SK-N-SH (cell line): Measurements from ENCODE around the gene PAX2. TPM values are rescaled to one million over a fixed set of nuclear protein-coding genes. Genes with fewer than 3 reads are reported as not detected.
A peak's percentile ranks its signal among the peaks of the same experiment; 100 is the strongest.

Experiments
- CTCF ChIA-PET: fragments of 300-600, 350-600 bp; formaldehyde crosslinking; extraction: SDS; loops from one replicate; lab custom pipeline; 2021; lab: Yijun Ruan, JAX
- POLR2A ChIA-PET: fragments of 350-600 bp; sonication (Branson Sonifier 250); formaldehyde crosslinking; extraction: SDS; loops from one replicate; lab custom pipeline; 2020; ENCODE audit warnings: antibody characterized with exemption, inconsistent platforms; lab: Yijun Ruan, JAX
- DNase-seq: peaks from one replicate; pipeline ENCODE4 v3.0.0; 2012
- H2AFZ ChIP-seq: fragments of 200-600 bp; sonication (generic); 2 replicates; pipeline ENCODE4 v1.8.1; 2016; ENCODE audit warnings: antibody characterized with exemption, mild to moderate bottlenecking, low read depth
- H3F3A ChIP-seq: fragments of 200-600 bp; sonication (generic); replicated peaks from 2 replicates; pipeline ENCODE3; 2016; ENCODE audit warnings: antibody characterized with exemption, mild to moderate bottlenecking; ENCODE audit not compliant: insufficient read depth
- H3K27ac ChIP-seq, 2 experiments: fragments of 200-500 bp in 1 of 2; fragments of 200-600 bp in 1 of 2; sonication (Bioruptor generic) in 1 of 2; sonication (generic), shearing (Covaris generic) in 1 of 2; 2 replicates each; pipeline versions ENCODE4 v1.5.1 to v1.6.1; 2014 to 2016; ENCODE audit warnings: low read depth in 2 of 2, inconsistent platforms in 1 of 2, low read length in 1 of 2, mild to moderate bottlenecking in 1 of 2, mixed read lengths in 1 of 2
- H3K27me3 ChIP-seq: fragments of 200-600 bp; sonication (generic), shearing (Covaris generic); 2 replicates; pipeline ENCODE4 v1.6.1; 2016; ENCODE audit warnings: mixed run types; ENCODE audit not compliant: insufficient read depth
- H3K36me3 ChIP-seq, 2 experiments: fragments of 200-500 bp in 1 of 2; fragments of 200-600 bp in 1 of 2; sonication (Bioruptor generic) in 1 of 2; sonication (generic) in 1 of 2; replicated peaks in 1 of 2; 2 replicates each; pipeline versions ENCODE3 to v1.5.1; 2014 to 2016; ENCODE audit warnings: low read length in 1 of 2, mild to moderate bottlenecking in 1 of 2; ENCODE audit not compliant: insufficient read depth in 2 of 2, control insufficient read depth in 1 of 2
- H3K4me1 ChIP-seq, 2 experiments: fragments of 200-500 bp in 1 of 2; fragments of 200-600 bp in 1 of 2; sonication (Bioruptor generic) in 1 of 2; sonication (generic), shearing (Covaris generic) in 1 of 2; 2 replicates each; pipeline versions ENCODE4 v1.5.1 to v1.6.1; 2014 to 2016; ENCODE audit warnings: low read depth in 1 of 2, low read length in 1 of 2, mixed run types in 1 of 2; ENCODE audit not compliant: insufficient read depth in 2 of 2, control insufficient read depth in 1 of 2
- H3K4me2 ChIP-seq: fragments of 200-600 bp; sonication (generic), shearing (Covaris generic); 2 replicates; pipeline ENCODE4 v1.6.1; 2017; ENCODE audit warnings: mixed run types
- H3K4me3 ChIP-seq, 2 experiments: fragments of 200-500 bp in 1 of 2; fragments of 200-600 bp in 1 of 2; sonication (Bioruptor generic) in 1 of 2; sonication (generic), shearing (Covaris generic) in 1 of 2; 2 replicates each; pipeline versions ENCODE4 v1.5.1 to v1.8.1; 2014 to 2016; ENCODE audit warnings: low read depth in 2 of 2, inconsistent platforms in 1 of 2, low read length in 1 of 2, mild to moderate bottlenecking in 1 of 2, mixed read lengths in 1 of 2, moderate library complexity in 1 of 2
- H3K79me2 ChIP-seq: fragments of 200-600 bp; sonication (generic); 2 replicates; pipeline ENCODE4 v1.8.1; 2017; ENCODE audit warnings: mild to moderate bottlenecking; ENCODE audit not compliant: insufficient read depth
- H3K9ac ChIP-seq: fragments of 200-600 bp; sonication (generic); 2 replicates; pipeline ENCODE4 v1.6.1; 2017; ENCODE audit warnings: mixed run types
- H3K9me2 ChIP-seq: fragments of 200-600 bp; sonication (generic); 2 replicates; pipeline ENCODE4 v1.6.1; 2017; ENCODE audit warnings: mixed run types
- H3K9me3 ChIP-seq: fragments of 200-600 bp; sonication (generic); 2 replicates; pipeline ENCODE4 v1.6.1; 2017; ENCODE audit warnings: mixed run types, mild to moderate bottlenecking, moderate library complexity
- H4K20me1 ChIP-seq: fragments of 200-600 bp; sonication (generic); 2 replicates; pipeline ENCODE4 v1.6.1; 2017; ENCODE audit warnings: mild to moderate bottlenecking, mixed run types; ENCODE audit not compliant: insufficient read depth
- CHD2 ChIP-seq: fragments of 150-350 bp; IDR thresholded peaks from 2 replicates; pipeline ENCODE4 v1.6.1; 2018; ENCODE audit warnings: low read length; ENCODE audit not compliant: partially characterized antibody
- ELF1 ChIP-seq: IDR thresholded peaks from 2 replicates; pipeline ENCODE4 v1.4.0; 2012
- EZH2phosphoT487 ChIP-seq: fragments of 200-600 bp; sonication (generic); IDR thresholded peaks from 2 replicates; pipeline ENCODE4 v1.6.1; 2017; ENCODE audit warnings: low read depth, mixed run types, mild to moderate bottlenecking, antibody characterized with exemption, moderate library complexity, borderline replicate concordance
- FOSL2 ChIP-seq: IDR thresholded peaks from 2 replicates; pipeline ENCODE4 v1.4.0; 2012; ENCODE audit warnings: low read depth, mild to moderate bottlenecking, moderate library complexity, borderline replicate concordance
- GATA2 ChIP-seq: sonication (generic); formaldehyde crosslinking; IDR thresholded peaks from 2 replicates; pipeline ENCODE4 v1.5.0; 2020; ENCODE audit warnings: mild to moderate bottlenecking, missing genetic modification reagents
- IRF3 ChIP-seq: fragments of 150-350 bp; IDR thresholded peaks from 2 replicates; pipeline ENCODE4 v1.6.1; 2016; ENCODE audit warnings: mild to moderate bottlenecking, low read depth, low read length
- RAD21 ChIP-seq: IDR thresholded peaks from 2 replicates; pipeline ENCODE4 v1.6.1; 2012; ENCODE audit warnings: mild to moderate bottlenecking, low read length
- RXRA ChIP-seq: IDR thresholded peaks from 2 replicates; pipeline ENCODE4 v1.4.0; 2012; ENCODE audit warnings: low read depth, mild to moderate bottlenecking, borderline replicate concordance
- SMC3 ChIP-seq: IDR thresholded peaks from 2 replicates; pipeline ENCODE4 v1.6.1; 2012; ENCODE audit warnings: low read depth, low read length, improper control_type of control experiment
- WGBS: methylation state at CpG from one replicate; pipeline ENCODE4 v1.1.6; 2017; ENCODE audit warnings: low lambda C conversion rate; 5-methylcytosine and 5-hydroxymethylcytosine counted together
- polyA plus RNA-seq, 3 experiments: library from polyadenylated mRNA; depleted of rRNA; stranded (reverse); fragments of >200 nt; gene quantifications; 2 replicates each; pipeline ENCODE4 v1.2.3, GENCODE V29; 2012

The PAX2 gene
- polyA plus RNA-seq, 1 of the 3 experiments (the other 2 are of a cell fraction): not detected

GRCh38 chr10:100826983-100827818, 81.8 kb downstream of the PAX2 start:
- Histone ChIP-seq H3K4me2 (peak overlapping the region; percentile 71), H3K27ac (no peak overlapping the region), H3K9me2 (no peaks in the 10 kb centered on the region), H3K27me3 (peaks cover 68% of the 10 kb centered on the region), H3F3A (no peaks in the 10 kb centered on the region), H3K79me2 (no peaks in the 10 kb centered on the region), H3K9ac (no peak overlapping the region), H4K20me1 (no peaks in the 10 kb centered on the region), H3K9me3 (no peaks in the 10 kb centered on the region), H3K4me3 (peak overlapping the region in 1 of 2 experiments; percentile 38; a peak in 1 of 4 replicates), H3K4me1 (peaks cover 0 to 17% of the 10 kb centered on the region in 2 experiments; a peak in 1 of 4 replicates), H2AFZ (no peak overlapping the region), H3K36me3 (no peaks in the 10 kb centered on the region)
- no peak for TF ChIP-seq GATA2 (CRISPR knock-in tag)
- TF ChIP-seq EZH2phosphoT487: peak; percentile 53; the same call in 1 of the 2 replicates
- peak; percentile 33; the same call in 1 of the 2 replicates for TF ChIP-seq RAD21
- 3% methylated on average over 30 of the region's 68 CpGs for WGBS
- CTCF ChIA-PET: interaction anchor here (0.5 to 4.0 kb wide), 24 partner anchors 11 to 327 kb away, joined by 3 to 37 read pairs (median 4); no protein-coding TSS in a partner anchor
- POLR2A ChIA-PET: no interaction called here
- peak; percentile 80 for DNase-seq

- Histone ChIP-seq H3K27ac (no peak overlapping the region), H3K4me2 (peak overlapping the region; percentile 71; the same call in 1 of the 2 replicates), H3K9ac (no peak overlapping the region), H3F3A (no peaks in the 10 kb centered on the region), H3K4me3 (peak overlapping the region; percentile 38 to 39), H3K79me2 (no peaks in the 10 kb centered on the region), H3K4me1 (peaks cover 0 to 17% of the 10 kb centered on the region in 2 experiments; a peak in 1 of 4 replicates), H2AFZ (no peak overlapping the region), H3K36me3 (no peaks in the 10 kb centered on the region), H3K9me3 (no peaks in the 10 kb centered on the region), H3K27me3 (peaks cover 77% of the 10 kb centered on the region), H3K9me2 (no peaks in the 10 kb centered on the region), H4K20me1 (no peaks in the 10 kb centered on the region)
- CTCF ChIA-PET: interaction anchor here (0.6 to 6.5 kb wide), 24 partner anchors 12 to 327 kb away, joined by 3 to 33 read pairs (median 4); partner anchors contain the start of gene PAX2
- DNase-seq: peak; percentile 91
- TF ChIP-seq RAD21 (peak; percentile 64), CHD2 (no peak), ELF1 (no peak), EZH2phosphoT487 (peak; percentile 10), SMC3 (peak; percentile 25; the same call in 1 of the 2 replicates), RXRA (no peak), IRF3 (no peak), FOSL2 (no peak)
- POLR2A ChIA-PET: no interaction called here
- 4% methylated on average over 34 of the region's 69 CpGs for WGBS
Measured at GRCh38 chr10:100827819-100828737, 82.7 kb downstream of the PAX2 start.
